HUES48 (cell line): ENCODE data around the gene MSL3.

Experiments
- H3K27ac ChIP-seq: one replicate; pipeline ENCODE4 v1.7.0; 2013; ENCODE audit warnings: low read depth, low read length, inconsistent platforms
- H3K27me3 ChIP-seq: 2 replicates; pipeline ENCODE4 v1.6.1; 2013; ENCODE audit warnings: mild to moderate bottlenecking, low read length; ENCODE audit not compliant: control insufficient read depth, insufficient read depth
- H3K36me3 ChIP-seq: 2 replicates; pipeline ENCODE4 v1.6.1; 2013; ENCODE audit warnings: low read length; ENCODE audit not compliant: control insufficient read depth, insufficient read depth
- H3K4me1 ChIP-seq: 2 replicates; pipeline ENCODE4 v1.6.1; 2013; ENCODE audit warnings: mild to moderate bottlenecking, low read length; ENCODE audit not compliant: control insufficient read depth, insufficient read depth
- H3K4me3 ChIP-seq: 2 replicates; pipeline ENCODE4 v1.5.1; 2013; ENCODE audit warnings: mild to moderate bottlenecking, low read depth, low read length
- H3K9ac ChIP-seq: 2 replicates; pipeline ENCODE4 v1.6.1; 2013; ENCODE audit warnings: mild to moderate bottlenecking, low read depth, low read length, moderate library complexity
- H3K9me3 ChIP-seq: 2 replicates; pipeline ENCODE4 v1.6.1; 2013; ENCODE audit warnings: low read length; ENCODE audit not compliant: control insufficient read depth, insufficient read depth

Gene MSL3

DNA sequence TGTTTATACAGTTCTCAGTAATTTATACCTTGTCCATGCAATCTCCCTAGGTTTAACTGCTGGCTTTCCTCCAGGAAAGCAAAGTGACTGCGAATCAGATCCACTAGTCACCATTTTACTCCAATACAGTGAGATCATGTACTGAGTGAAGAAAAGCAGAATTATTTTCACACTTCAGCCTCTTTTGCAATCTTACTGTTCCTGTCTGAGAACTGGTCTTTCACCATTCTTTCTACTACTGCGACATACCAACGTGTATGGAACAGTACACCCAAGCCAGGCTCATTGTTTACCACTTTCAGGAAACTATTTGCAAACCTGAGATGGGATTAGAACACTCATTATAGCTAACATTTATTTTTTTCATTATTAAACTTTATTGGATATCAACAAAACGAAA is 8.0 kb upstream of the MSL3 start:
- Histone ChIP-seq H3K36me3 (no peaks in the 10 kb centered on the region), H3K4me3 (no peak overlapping the region), H3K4me1 (no peaks in the 10 kb centered on the region), H3K27ac (no peak overlapping the region), H3K27me3 (peaks cover 7% of the 10 kb centered on the region; the same call in 1 of the 2 replicates), H3K9me3 (no peaks in the 10 kb centered on the region), H3K9ac (no peak overlapping the region)

DNA sequence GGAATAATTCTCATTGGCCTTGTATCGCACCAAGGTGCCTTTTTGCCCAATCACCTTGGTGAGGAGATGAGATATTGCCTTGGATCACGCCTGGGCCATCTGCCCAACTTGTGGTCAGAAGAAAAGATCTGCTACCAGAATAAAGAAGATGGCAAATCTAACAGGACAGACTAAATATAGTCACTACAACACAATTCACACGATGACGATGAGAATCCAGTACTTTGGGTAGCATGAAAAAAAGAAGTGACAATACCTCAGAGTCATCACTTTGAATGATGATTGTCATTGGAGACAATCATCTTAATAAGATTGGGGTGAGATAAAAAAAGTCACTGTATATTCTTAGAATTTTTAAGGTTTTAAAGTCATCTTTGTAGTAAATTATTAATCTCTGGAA is 7.3 kb upstream of the MSL3 start:
- Histone ChIP-seq H3K4me1 (no peaks in the 10 kb centered on the region), H3K9ac (no peak overlapping the region), H3K27me3 (peaks cover 11% of the 10 kb centered on the region; the same call in 1 of the 2 replicates), H3K9me3 (no peaks in the 10 kb centered on the region), H3K36me3 (no peaks in the 10 kb centered on the region), H3K4me3 (no peak overlapping the region), H3K27ac (no peak overlapping the region)

DNA sequence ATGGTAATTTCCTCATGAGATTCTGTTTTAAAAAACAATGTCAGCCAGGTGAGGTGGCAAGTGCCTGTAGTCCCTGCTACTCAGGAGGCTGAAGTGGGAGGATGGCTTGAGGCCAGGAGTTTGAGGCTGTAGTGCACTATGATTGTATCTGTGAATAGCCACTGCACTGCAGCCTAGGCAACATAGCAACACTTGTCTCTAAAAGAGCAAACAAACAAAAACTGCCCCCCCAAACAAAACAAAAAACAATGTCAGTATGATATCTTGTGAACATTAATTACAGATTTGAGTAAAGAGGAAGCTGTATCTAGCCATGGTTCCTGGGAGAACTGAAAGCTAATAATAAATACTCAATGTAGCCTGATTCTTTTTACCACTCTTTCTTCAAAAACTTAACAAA is 6.8 kb upstream of the MSL3 start:
- peaks cover 15% of the 10 kb centered on the region for H3K27me3 ChIP-seq
- H3K27ac ChIP-seq, result no peak overlapping the region
- no peaks in the 10 kb centered on the region for H3K9me3 ChIP-seq
- H3K36me3 ChIP-seq, result no peaks in the 10 kb centered on the region
- no peaks in the 10 kb centered on the region for H3K4me1 ChIP-seq
- no peak overlapping the region for H3K9ac ChIP-seq
- H3K4me3 ChIP-seq, result no peak overlapping the region

DNA sequence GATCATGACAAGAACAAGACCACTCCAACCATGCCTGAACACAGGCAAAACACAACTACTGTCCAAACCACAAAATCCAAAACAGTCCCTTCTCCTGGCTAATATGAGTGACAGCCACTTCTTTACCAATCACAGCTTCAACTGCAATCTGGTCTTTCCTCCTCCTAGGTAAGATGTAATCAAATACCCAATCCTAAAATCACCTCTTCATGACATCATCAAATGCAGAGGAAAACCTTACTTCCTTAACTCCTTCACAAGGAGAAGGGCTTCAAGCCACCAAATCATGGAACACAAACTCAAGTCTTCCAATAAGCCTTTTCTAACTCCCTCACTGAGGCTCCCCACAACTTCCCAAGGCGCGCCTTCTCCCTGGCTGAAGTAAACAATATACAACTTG is 4.4 kb upstream of the MSL3 start:
- no peaks in the 10 kb centered on the region for H3K36me3 ChIP-seq
- no peak overlapping the region for H3K4me3 ChIP-seq
- H3K27me3 ChIP-seq, result peaks cover 27% of the 10 kb centered on the region
- no peaks in the 10 kb centered on the region for H3K9me3 ChIP-seq
- no peak overlapping the region for H3K27ac ChIP-seq
- H3K9ac ChIP-seq, result no peak overlapping the region
- H3K4me1 ChIP-seq, result peaks cover 11% of the 10 kb centered on the region; the same call in 1 of the 2 replicates

DNA sequence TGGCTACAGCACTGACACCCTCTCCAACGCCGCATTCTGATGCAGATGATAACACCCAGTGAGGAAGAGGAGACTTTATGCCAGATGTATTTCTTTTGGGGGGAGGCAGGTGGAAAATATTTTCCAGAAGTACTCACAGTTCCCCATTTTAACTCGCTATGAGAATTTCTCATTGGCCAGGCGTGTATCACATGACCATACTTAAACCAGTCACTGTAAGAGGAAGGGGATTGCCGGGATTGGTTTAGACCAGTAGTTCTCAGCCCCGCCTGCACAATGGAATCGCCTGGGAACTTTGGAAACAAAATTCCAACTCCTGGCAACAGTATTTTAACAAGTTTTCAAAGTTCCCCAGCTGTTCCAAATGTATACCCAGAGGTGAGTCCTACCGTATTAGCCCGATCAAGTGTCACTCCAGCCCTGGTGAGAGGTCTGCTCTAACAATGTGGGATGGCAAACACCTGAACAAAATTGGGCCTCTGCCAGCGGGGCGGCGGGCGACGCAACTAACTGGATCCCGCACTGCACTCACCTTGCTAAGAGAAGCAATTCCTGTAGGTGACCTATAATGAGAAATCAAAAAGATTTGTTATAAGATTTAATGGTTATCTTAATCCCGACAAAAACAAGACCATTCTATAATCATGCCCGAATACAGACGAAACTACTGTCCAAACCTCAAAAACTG is 2.9 kb upstream of the MSL3 start:
- Histone ChIP-seq H3K27me3 (peaks cover 20% of the 10 kb centered on the region), H3K27ac (no peak overlapping the region), H3K9ac (no peak overlapping the region)

DNA sequence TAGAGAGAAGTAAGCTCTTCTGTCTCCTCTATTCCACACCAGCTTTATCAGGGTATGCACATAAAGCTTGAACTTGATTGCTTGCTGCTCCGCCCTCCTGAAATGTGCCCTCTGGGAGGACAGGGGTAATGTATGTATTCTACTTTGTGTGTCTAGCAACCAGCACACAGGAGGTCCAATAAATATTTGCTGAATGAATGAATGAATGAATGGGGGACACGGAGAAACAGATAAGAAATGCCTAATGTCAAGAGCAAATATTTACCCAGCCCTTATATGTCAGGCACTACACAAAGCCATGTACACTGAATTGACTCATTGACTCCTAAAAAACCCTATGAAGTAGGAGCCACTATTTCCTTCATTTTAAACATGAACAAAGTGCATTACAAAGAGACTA is 2.3 kb upstream of the MSL3 start:
- Histone ChIP-seq H3K9ac (no peak overlapping the region), H3K9me3 (no peaks in the 10 kb centered on the region)

More for the DNA sequence above, 2.9 kb upstream of the MSL3 start:
- no peaks in the 10 kb centered on the region for H3K9me3 ChIP-seq
- no peaks in the 10 kb centered on the region for H3K36me3 ChIP-seq
- peaks cover 14% of the 10 kb centered on the region for H3K4me1 ChIP-seq
- H3K4me3 ChIP-seq, result no peak overlapping the region

DNA sequence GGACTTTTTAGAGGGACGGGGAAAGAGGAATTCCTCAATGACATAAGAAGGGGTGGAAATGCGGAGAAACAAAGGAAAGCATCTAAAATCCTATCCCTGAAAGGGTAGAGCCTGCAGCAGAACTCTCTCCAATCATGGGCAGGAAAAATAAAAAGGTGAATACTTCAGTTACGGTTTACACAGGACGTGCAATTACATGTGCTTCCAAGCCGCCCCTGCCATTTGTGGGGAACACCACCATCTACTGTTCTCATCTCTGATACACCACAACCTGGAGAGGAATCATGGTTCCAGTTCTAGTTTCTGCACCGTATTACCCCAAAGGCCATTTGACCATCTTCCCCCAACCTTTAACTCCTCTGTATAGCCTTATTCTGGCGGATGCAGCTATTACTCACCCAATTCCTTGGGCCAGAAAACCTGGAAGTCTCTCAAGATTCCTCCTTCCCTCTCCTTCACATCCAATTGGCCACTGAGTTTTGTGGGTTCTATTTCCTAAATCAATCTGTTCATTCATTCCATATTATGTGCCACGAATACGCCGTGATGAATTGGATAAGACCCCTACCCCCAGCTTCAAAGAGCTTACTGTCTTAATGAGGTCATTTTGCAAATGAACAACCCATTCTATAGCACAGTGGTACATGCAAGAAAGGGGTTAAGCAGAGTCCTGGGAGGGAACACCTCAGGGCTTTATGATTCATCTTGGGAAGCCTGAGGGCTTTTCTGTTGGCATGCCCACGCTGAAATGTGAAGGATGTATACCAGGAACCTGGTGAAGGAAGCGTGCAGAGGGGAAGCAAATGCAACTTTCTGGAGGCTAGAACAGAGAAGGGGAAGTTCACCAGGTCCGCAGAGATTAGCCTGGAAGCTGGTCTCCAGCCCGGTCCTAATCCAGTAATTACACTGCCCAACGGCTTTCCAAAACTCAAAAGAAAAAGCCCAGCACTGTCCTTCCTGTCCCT is 1.4 kb upstream of the MSL3 start:
- peaks cover 16% of the 10 kb centered on the region for H3K4me1 ChIP-seq
- H3K36me3 ChIP-seq, result peaks cover 10% of the 10 kb centered on the region
- H3K9me3 ChIP-seq, result no peaks in the 10 kb centered on the region
- peak overlapping the region; percentile 71 for H3K4me3 ChIP-seq
- peaks cover 20% of the 10 kb centered on the region for H3K27me3 ChIP-seq
- H3K27ac ChIP-seq, result no peak overlapping the region
- no peak overlapping the region for H3K9ac ChIP-seq

More for the DNA sequence above, 2.3 kb upstream of the MSL3 start:
- H3K27ac ChIP-seq, result no peak overlapping the region
- H3K36me3 ChIP-seq, result peaks cover 2% of the 10 kb centered on the region
- H3K4me3 ChIP-seq, result no peak overlapping the region
- H3K4me1 ChIP-seq, result peaks cover 16% of the 10 kb centered on the region
- peaks cover 20% of the 10 kb centered on the region for H3K27me3 ChIP-seq

DNA sequence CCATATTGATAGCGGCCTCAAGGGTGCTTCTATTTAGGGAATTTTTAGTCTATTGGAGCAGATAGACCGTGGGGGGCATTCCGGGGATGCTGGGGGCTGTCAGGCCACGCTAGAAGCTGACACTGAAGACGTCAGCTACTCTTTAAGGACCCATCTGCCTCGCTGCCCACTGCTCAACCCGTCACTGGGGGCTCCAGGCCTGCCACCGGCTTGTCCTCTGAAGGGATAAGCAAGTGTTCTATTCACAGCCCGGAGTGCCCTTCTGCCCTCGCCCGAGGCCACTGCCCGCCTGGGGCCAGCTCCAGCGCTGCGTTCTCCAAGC is 679 bp upstream of the MSL3 start:
- Histone ChIP-seq H3K36me3 (peaks cover 17% of the 10 kb centered on the region), H3K4me3 (peak overlapping the region; percentile 71), H3K27ac (peak overlapping the region; percentile 58), H3K9ac (peak overlapping the region; percentile 59), H3K27me3 (peaks cover 20% of the 10 kb centered on the region), H3K9me3 (no peaks in the 10 kb centered on the region), H3K4me1 (peaks cover 16% of the 10 kb centered on the region)

DNA sequence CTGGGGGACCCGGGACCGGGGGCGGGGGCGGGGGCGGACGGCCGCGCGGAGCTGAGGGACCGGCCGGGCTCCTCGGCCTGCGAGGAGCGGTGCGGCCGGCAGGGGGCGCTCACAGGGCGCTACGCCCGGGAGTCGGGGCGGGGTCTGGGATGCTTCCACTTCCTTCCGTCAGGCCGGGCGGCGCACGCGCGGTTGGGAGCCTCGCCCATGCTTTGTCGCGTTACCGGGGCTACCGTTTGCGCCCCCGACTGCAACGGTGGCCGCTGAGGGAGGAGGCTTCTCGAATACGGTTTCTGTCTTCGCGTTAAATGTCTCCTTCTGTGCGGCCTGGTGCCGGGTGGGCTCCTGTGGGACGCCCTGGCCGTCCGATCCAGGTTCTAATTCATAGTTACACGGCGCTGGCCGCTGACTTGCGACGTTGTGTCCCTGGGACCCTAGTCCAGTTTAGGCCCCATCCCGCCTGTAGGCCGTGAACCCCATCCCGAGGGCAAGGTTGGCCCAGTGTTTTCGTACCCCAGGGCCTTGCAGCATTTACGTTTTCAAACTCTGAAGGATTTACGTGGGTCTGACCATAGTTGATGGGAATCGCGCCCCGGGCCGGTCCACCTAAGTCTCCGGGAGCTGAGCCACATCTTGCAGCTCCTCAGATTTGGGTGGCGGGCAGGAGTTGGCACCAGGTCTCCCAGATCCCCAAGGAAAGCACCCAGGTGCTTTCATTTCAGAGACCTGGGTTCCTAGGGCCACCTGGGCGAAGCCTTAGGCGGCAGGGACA is 549 bp downstream of the MSL3 start:
- peaks cover 16% of the 10 kb centered on the region for H3K4me1 ChIP-seq
- H3K9me3 ChIP-seq, result no peaks in the 10 kb centered on the region
- H3K27ac ChIP-seq, result peak overlapping the region; percentile 82
- H3K9ac ChIP-seq, result peak overlapping the region; percentile 66
- peaks cover 20% of the 10 kb centered on the region for H3K27me3 ChIP-seq
- H3K36me3 ChIP-seq, result peaks cover 30% of the 10 kb centered on the region
- peak overlapping the region; percentile 89 for H3K4me3 ChIP-seq

DNA sequence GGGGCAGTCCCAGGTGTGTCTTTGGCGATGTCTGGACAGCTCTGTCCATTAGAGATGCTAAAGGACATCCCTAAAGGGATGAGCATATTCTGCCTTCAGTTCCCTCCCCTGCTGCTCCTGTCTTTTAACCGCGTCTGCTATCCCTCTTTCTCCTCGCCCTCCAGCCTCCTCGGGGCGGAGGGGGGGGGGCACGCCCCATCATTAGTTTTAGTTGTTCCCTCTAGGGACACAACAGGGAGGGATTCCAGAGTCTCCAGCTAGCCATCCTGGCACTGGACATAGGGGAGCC is 1.1 kb downstream of the MSL3 start:
- Histone ChIP-seq H3K9ac (no peak overlapping the region), H3K27ac (peak overlapping the region; percentile 59), H3K36me3 (peaks cover 35% of the 10 kb centered on the region), H3K4me1 (peaks cover 16% of the 10 kb centered on the region), H3K27me3 (peaks cover 20% of the 10 kb centered on the region), H3K4me3 (peak overlapping the region; percentile 89), H3K9me3 (no peaks in the 10 kb centered on the region)
